Measurements from ENCODE around the gene DEPDC5. TPM values are rescaled to one million over a fixed set of nuclear protein-coding genes. Genes with fewer than 3 reads are reported as not detected.

DEPDC5 gene
- total RNA-seq, 1 donor from 2014 or later, result 12.4 TPM

- DNase-seq, result no peak
Observed at GRCh38 chr22:31926969-31927368, 173.2 kb downstream of the DEPDC5 start.

- DNase-seq, result no peak
Observed at GRCh38 chr22:31927562-31927961, 173.7 kb downstream of the DEPDC5 start.

GRCh38 chr22:31929167-31929930 is 175.5 kb downstream of the DEPDC5 start:
- DNase-seq, result no peak

GRCh38 chr22:31932863-31933262 is 179.0 kb downstream of the DEPDC5 start:
- DNase-seq, result peak; percentile 55

GRCh38 chr22:31933406-31933805 is 179.6 kb downstream of the DEPDC5 start:
- no peak for DNase-seq

GRCh38 chr22:31933816-31934482 is 180.1 kb downstream of the DEPDC5 start:
- DNase-seq, result no peak

GRCh38 chr22:31935961-31936635 is 182.3 kb downstream of the DEPDC5 start:
- no peak for DNase-seq

- DNase-seq, result no peak
Observed at GRCh38 chr22:31937341-31937740, 183.5 kb downstream of the DEPDC5 start.

- DNase-seq, result no peak
Observed at GRCh38 chr22:31938296-31938695, 184.5 kb downstream of the DEPDC5 start.

- no peak for DNase-seq
Observed at GRCh38 chr22:31940506-31940905, 186.7 kb downstream of the DEPDC5 start.

- no peak for DNase-seq
Observed at GRCh38 chr22:31942091-31942490, 188.3 kb downstream of the DEPDC5 start.

GRCh38 chr22:31943206-31943977 is 189.6 kb downstream of the DEPDC5 start:
- no peak for DNase-seq

GRCh38 chr22:31943978-31944699 is 190.3 kb downstream of the DEPDC5 start, which contains the start of gene YWHAH:
Gene YWHAH, plus strand, starts transcription at chr22:31944535. Its CDS starts 199 bp downstream, at chr22:31944734.
- peak; percentile 96 for DNase-seq

GRCh38 chr22:31944700-31945442 is 191.1 kb downstream of the DEPDC5 start:
- peak; percentile 33 for DNase-seq

GRCh38 chr22:31945443-31945855 is 191.6 kb downstream of the DEPDC5 start:
- DNase-seq, result no peak

GRCh38 chr22:31945971-31946680 is 192.3 kb downstream of the DEPDC5 start:
- DNase-seq, result peak; percentile 40

- DNase-seq, result peak; percentile 77
Observed at GRCh38 chr22:31947296-31947695, 193.5 kb downstream of the DEPDC5 start.

GRCh38 chr22:31948002-31948401 is 194.2 kb downstream of the DEPDC5 start:
- DNase-seq, result no peak

- DNase-seq, result no peak
Observed at GRCh38 chr22:31950226-31950625, 196.4 kb downstream of the DEPDC5 start.
